Thoracic aorta (tissue), 2 donors: ENCODE data around the gene UQCRQ. TPM values are rescaled to one million over a fixed set of nuclear protein-coding genes. Genes with fewer than 3 reads are reported as not detected.

Source experiments
- ATAC-seq: fragments of 150-250 bp; one replicate; pipeline ENCODE4 v1.8.0; 2017; ENCODE audit warnings: low read depth; ENCODE audit not compliant: insufficient number of reproducible peaks, low FRiP score
- DNase-seq: peaks from one replicate; pipeline ENCODE4 v3.0.0-alpha.2; 2020; ENCODE audit warnings: low spot score
- H3K27ac ChIP-seq, 2 donors: fragments of 200-600 bp; sonication (generic); 1 replicate in 1 of 2; 2 replicates in 1 of 2; pipeline ENCODE4 v1.5.1; 2016; ENCODE audit warnings: mild to moderate bottlenecking in 2 of 2, moderate library complexity in 2 of 2
- H3K27me3 ChIP-seq: fragments of 200-600 bp; sonication (generic); replicated peaks from 2 replicates; pipeline ENCODE4 v1.6.0; 2016; ENCODE audit warnings: mild to moderate bottlenecking; ENCODE audit not compliant: insufficient read depth
- H3K36me3 ChIP-seq: fragments of 200-600 bp; sonication (generic); one replicate; pipeline ENCODE4 v1.5.1; 2016
- H3K4me1 ChIP-seq, 2 donors: fragments of 200-600 bp; sonication (generic); 1 replicate in 1 of 2; 2 replicates in 1 of 2; pipeline versions ENCODE4 v1.5.1 to v1.6.0; 2016; ENCODE audit warnings: low read depth in 2 of 2, mild to moderate bottlenecking in 1 of 2; ENCODE audit not compliant: control insufficient read depth in 1 of 2
- H3K4me3 ChIP-seq: fragments of 200-600 bp; sonication (generic); 2 replicates; pipeline ENCODE4 v1.5.1; 2016; ENCODE audit warnings: mild to moderate bottlenecking
- H3K9me3 ChIP-seq: fragments of 200-600 bp; sonication (generic); 2 replicates; pipeline ENCODE4 v1.5.1; 2016
- total RNA-seq, 2 donors: library from RNA; depleted of rRNA; stranded (reverse); fragments of >200 nt; gene quantifications; one replicate each; pipeline versions ENCODE4 v1.1.0 to v1.2.3, GENCODE V29; 2016
- TF ChIP-seq, protein P1 (sequence below): fragments of 200-600 bp; sonication (generic); IDR thresholded peaks from one replicate; pipeline ENCODE4 v1.5.1; 2019; ENCODE audit warnings: antibody characterized with exemption

The UQCRQ gene
- total RNA-seq, 2 donors from 2014 or later = 49.5 to 59.3 TPM

DNA sequence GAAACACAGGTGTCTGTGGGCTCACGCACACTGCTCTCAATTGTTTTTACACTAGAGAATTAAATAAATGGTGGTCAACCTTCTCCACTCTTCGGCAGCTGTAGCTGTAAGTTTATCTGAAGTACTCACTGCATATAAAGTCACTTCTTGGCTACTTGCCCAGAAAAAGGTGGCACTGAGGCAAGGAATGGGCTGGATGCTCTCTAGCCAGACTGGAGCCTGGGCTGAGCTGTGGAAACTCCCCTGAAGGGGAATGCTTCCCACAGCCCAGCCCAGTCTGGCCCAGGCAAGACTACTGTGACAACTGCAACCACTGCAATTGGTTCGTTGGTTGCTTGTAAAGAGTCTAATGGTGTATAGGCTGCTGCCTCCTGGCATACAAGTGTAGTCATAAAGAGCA, 11.5 kb downstream of the UQCRQ start:
- ATAC-seq (no peak), DNase-seq (no peak)
- TF ChIP-seq, protein P1, sequence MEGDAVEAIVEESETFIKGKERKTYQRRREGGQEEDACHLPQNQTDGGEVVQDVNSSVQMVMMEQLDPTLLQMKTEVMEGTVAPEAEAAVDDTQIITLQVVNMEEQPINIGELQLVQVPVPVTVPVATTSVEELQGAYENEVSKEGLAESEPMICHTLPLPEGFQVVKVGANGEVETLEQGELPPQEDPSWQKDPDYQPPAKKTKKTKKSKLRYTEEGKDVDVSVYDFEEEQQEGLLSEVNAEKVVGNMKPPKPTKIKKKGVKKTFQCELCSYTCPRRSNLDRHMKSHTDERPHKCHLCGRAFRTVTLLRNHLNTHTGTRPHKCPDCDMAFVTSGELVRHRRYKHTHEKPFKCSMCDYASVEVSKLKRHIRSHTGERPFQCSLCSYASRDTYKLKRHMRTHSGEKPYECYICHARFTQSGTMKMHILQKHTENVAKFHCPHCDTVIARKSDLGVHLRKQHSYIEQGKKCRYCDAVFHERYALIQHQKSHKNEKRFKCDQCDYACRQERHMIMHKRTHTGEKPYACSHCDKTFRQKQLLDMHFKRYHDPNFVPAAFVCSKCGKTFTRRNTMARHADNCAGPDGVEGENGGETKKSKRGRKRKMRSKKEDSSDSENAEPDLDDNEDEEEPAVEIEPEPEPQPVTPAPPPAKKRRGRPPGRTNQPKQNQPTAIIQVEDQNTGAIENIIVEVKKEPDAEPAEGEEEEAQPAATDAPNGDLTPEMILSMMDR = no peak
- Histone ChIP-seq H3K4me3 (no peak overlapping the region), H3K4me1 (peaks cover 5 to 22% of the 10 kb centered on the region in 2 donors), H3K9me3 (no peaks in the 10 kb centered on the region), H3K27me3 (no peaks in the 10 kb centered on the region), H3K27ac (no peak overlapping the region), H3K36me3 (peaks cover 20% of the 10 kb centered on the region)

DNA sequence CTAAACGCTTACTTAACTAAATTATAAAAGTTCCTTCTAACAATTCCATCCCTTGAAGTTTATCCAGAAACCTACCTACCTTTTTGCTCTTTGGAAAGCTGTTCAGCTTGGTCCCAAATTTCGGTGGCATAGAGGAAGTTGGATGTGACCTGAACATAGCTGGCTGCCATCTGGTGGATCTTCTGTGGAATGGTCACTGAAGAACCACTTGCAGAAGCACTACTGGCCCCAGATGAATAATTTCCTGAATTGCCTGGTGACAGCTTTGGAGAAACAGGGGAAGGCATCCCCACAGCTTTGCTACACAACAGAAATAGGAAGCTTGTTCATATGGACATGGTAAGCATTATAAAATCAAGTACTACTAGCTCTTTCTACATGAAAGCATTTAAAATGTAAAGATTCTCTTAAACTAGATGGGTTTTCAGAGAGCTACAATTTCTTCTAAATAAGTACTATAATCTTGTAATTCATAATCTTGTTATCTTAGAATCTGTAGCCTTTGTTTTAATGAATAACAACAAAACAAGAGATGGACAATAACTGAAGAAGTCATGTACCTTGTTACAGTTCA, 16.9 kb downstream of the UQCRQ start:
- H3K9me3 ChIP-seq = no peaks in the 10 kb centered on the region
- H3K27ac ChIP-seq = no peak overlapping the region
- H3K4me3 ChIP-seq = no peak overlapping the region
- TF ChIP-seq, protein P1 = peak; percentile 49
- no peak for DNase-seq
- H3K27me3 ChIP-seq = no peaks in the 10 kb centered on the region
- H3K4me1 ChIP-seq = no peaks in the 10 kb centered on the region
- peaks cover 46% of the 10 kb centered on the region for H3K36me3 ChIP-seq
- ATAC-seq = no peak

DNA sequence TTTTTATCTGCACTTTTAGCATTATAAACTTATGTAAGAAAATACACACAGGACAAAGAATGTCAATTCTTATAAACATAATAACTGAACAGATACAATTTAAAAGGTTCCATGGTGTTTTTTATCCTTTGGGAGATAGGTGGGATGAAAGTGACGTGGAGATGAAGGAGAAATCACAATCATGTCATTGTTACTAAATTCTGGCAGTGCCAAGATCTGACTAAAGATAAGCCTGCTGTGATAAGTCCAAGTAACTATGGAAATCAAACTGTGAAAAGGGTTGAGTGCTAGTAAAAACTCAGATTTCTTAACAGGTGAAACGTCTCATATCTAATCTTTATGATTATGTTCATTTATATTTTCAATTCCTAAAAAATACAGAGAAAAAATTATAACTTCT, 18.1 kb downstream of the UQCRQ start:
- Histone ChIP-seq H3K27me3 (no peaks in the 10 kb centered on the region), H3K27ac (no peak overlapping the region), H3K4me3 (no peak overlapping the region), H3K4me1 (no peaks in the 10 kb centered on the region), H3K9me3 (no peaks in the 10 kb centered on the region), H3K36me3 (peaks cover 50% of the 10 kb centered on the region)
- no peak for DNase-seq
- TF ChIP-seq, protein P1 = no peak
- ATAC-seq = no peak

DNA sequence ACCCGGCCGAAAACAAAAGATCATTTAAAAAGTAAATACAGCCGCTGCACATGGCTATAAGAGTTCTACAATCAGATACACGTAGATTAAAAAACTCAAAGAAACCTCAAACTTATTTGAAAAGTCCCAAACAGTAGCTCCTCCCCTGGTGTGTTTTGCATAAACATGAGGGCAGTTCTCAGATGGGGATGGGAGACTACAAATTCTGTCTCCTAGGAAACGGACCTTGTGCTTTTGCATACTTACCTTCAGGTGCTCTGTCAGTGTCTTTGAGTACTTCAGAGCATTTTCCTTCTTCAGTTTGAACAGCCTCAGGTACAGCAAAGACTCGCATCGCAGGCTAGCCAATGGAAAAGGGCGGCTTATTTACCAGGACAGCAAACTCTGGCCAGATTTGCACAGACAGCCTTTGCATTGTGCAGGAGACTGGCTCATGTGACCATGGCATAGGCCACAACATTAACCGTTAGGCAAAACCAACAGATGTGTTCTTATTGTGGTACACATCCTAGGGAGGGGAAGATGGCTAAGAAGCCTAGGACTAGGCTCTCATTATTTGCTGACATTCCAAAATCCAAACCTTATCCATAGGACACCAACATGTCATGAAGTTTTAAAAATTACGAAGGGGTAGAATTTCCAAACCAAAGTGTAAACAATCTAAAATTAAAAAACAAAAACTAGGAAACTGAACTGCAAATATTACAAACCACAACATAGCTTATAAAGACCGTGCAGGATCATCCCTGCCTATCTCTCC, 19.8 kb downstream of the UQCRQ start:
- ATAC-seq = no peak
- peaks cover 41% of the 10 kb centered on the region for H3K36me3 ChIP-seq

DNA sequence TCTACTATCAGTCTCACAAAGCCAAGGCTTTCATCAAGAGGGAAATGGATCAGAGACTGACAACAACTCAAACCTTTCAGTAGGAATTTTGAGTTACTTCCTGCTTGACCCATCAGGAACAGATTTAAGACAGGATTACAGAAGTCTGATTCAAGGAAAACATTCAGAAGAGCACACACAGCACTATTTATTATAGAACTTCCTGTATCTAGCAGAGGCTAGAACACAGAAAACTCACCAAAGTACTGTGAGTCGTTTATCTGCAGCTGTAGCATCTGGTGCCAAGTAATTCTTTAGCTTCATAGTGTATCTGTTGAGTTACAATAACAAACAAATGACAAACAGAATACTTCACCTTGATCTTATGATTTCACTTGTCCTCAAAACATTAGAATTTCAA, 20.8 kb downstream of the UQCRQ start:
- Histone ChIP-seq H3K27me3 (no peaks in the 10 kb centered on the region), H3K36me3 (peaks cover 43% of the 10 kb centered on the region), H3K9me3 (no peaks in the 10 kb centered on the region), H3K4me1 (no peaks in the 10 kb centered on the region), H3K4me3 (no peak overlapping the region), H3K27ac (no peak overlapping the region)
- TF ChIP-seq, protein P1 = no peak
- ATAC-seq (no peak), DNase-seq (no peak)

More for the DNA sequence above, 19.8 kb downstream of the UQCRQ start:
- H3K9me3 ChIP-seq = no peaks in the 10 kb centered on the region
- no peak for DNase-seq
- no peaks in the 10 kb centered on the region for H3K27me3 ChIP-seq
- no peaks in the 10 kb centered on the region for H3K4me1 ChIP-seq
- no peak overlapping the region for H3K27ac ChIP-seq
- TF ChIP-seq, protein P1 = no peak
- no peak overlapping the region for H3K4me3 ChIP-seq
